ENCODE data around the gene NRSN1.

DNA sequence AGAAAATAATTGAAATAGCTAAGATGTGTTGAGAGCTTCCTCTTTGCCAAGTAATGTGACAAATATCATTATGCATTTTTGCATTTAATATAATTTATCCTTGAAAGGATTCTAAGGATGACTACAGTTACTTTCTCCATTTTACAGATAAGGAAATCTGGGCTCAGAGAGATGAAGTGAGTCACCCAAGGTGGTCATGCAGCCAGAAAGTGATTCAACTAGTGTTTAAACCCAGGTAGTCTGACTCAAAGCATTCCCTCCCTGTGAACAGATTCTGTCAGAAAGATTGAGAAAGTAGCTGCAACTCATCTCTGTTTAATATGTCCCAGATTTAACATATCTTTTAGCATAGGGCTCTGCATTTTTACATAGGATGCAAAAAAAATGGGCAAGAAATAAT lies 28.1 kb downstream of the NRSN1 start:
- no peak for TF ChIP-seq EZH2phosphoT487 (IDR thresholded peaks at IDR 0.05; ENCODE audit: borderline replicate concordance, low read length)
- TF ChIP-seq, protein P1, sequence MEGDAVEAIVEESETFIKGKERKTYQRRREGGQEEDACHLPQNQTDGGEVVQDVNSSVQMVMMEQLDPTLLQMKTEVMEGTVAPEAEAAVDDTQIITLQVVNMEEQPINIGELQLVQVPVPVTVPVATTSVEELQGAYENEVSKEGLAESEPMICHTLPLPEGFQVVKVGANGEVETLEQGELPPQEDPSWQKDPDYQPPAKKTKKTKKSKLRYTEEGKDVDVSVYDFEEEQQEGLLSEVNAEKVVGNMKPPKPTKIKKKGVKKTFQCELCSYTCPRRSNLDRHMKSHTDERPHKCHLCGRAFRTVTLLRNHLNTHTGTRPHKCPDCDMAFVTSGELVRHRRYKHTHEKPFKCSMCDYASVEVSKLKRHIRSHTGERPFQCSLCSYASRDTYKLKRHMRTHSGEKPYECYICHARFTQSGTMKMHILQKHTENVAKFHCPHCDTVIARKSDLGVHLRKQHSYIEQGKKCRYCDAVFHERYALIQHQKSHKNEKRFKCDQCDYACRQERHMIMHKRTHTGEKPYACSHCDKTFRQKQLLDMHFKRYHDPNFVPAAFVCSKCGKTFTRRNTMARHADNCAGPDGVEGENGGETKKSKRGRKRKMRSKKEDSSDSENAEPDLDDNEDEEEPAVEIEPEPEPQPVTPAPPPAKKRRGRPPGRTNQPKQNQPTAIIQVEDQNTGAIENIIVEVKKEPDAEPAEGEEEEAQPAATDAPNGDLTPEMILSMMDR (IDR thresholded peaks at IDR 0.05; ENCODE audit: low read depth, low read length, poor library complexity, severe bottlenecking): no peak
